A549 (cell line): Measurements from ENCODE around the gene FRMD4A. TPM values are rescaled to one million over a fixed set of nuclear protein-coding genes. Genes with fewer than 3 reads are reported as not detected.

Experiments used
- ATAC-seq, 2 experiments: fragments of 200-7000 bp in 1 of 2; fragments of >200 bp in 1 of 2; cut with Nextera tagmentation in 1 of 2; cut with Tn5 transposase in 1 of 2; 3 replicates each; pipeline versions ENCODE4 v1.8.0 to v1.9.1; 2018 to 2020; ENCODE audit warnings: mild to moderate bottlenecking in 1 of 2, moderate library complexity in 1 of 2
- CTCF ChIA-PET: fragments of 300-600 bp; sonication (Branson Sonifier 250); formaldehyde crosslinking; extraction: SDS; loops from one replicate; lab custom pipeline; 2021; ENCODE audit warnings: antibody characterized with exemption, inconsistent platforms; lab: Yijun Ruan, JAX
- POLR2A ChIA-PET: fragments of 350-600 bp; formaldehyde crosslinking; extraction: SDS; loops from one replicate; lab custom pipeline; 2021; ENCODE audit warnings: antibody characterized with exemption, inconsistent platforms; lab: Yijun Ruan, JAX
- DNase-seq, 2 experiments: peaks; one replicate each; pipeline versions ENCODE4 v3.0.0 to v3.0.0-alpha.2; 2011 to 2016; ENCODE audit warnings: low read depth in 1 of 2, low spot score in 1 of 2
- FAIRE-seq: peaks from 2 replicates; lab custom pipeline; 2011; peaks lifted over from hg19 to GRCh38; lab: Jason Lieb, UNC
- H3K27ac ChIP-seq, 2 experiments: fragments of >200 bp; sonication (Bioruptor Twin); formaldehyde crosslinking; 3 replicates each; pipeline ENCODE4 v1.5.1; 2016 to 2017
- H3K4me1 ChIP-seq: fragments of >200 bp; sonication (Bioruptor Twin); formaldehyde crosslinking; 3 replicates; pipeline ENCODE4 v1.6.1; 2016
- H3K4me2 ChIP-seq: fragments of >200 bp; sonication (Bioruptor Twin); formaldehyde crosslinking; 3 replicates; pipeline ENCODE4 v1.6.1; 2016
- H3K4me3 ChIP-seq: fragments of >200 bp; sonication (Bioruptor Twin); formaldehyde crosslinking; 3 replicates; pipeline ENCODE4 v1.5.1; 2016
- H3K9me3 ChIP-seq: fragments of >200 bp; sonication (Bioruptor Twin); formaldehyde crosslinking; 3 replicates; pipeline ENCODE4 v1.6.1; 2016
- CEBPB ChIP-seq, 2 experiments: fragments of >200 bp in 1 of 2; sonication (Bioruptor Twin) in 1 of 2; formaldehyde crosslinking in 1 of 2; IDR thresholded peaks; 2 replicates each; pipeline ENCODE4 v1.6.1; 2012 to 2016
- CHD4 ChIP-seq: fragments of 200-600 bp; sonication (generic); IDR thresholded peaks from 2 replicates; pipeline ENCODE4 v1.6.1; 2016; ENCODE audit warnings: antibody characterized with exemption, mild to moderate bottlenecking, borderline replicate concordance
- ESRRA ChIP-seq: fragments of 150-350 bp; IDR thresholded peaks from 2 replicates; pipeline ENCODE4 v1.6.1; 2014; ENCODE audit warnings: mild to moderate bottlenecking, low read length, borderline replicate concordance
- FOSB ChIP-seq: fragments of 250-450 bp; sonication (Bioruptor Pico); IDR thresholded peaks from 2 replicates; pipeline ENCODE4 v1.5.0; 2020; ENCODE audit warnings: mild to moderate bottlenecking, moderate library complexity
- FOXS1 ChIP-seq: fragments of 250-450 bp; sonication (Bioruptor Pico); IDR thresholded peaks from 2 replicates; pipeline ENCODE4 v1.5.0; 2020; ENCODE audit warnings: mild to moderate bottlenecking, moderate library complexity
- GATA3 ChIP-seq: IDR thresholded peaks from 2 replicates; pipeline ENCODE4 v1.6.1; 2012; ENCODE audit warnings: borderline replicate concordance
- HOXA7 ChIP-seq: fragments of 250-450 bp; sonication (Bioruptor Pico); IDR thresholded peaks from 2 replicates; pipeline ENCODE4 v1.5.0; 2020; ENCODE audit warnings: mild to moderate bottlenecking, moderate library complexity
- JUNB ChIP-seq: fragments of >200 bp; sonication (Bioruptor Twin); formaldehyde crosslinking; IDR thresholded peaks from 2 replicates; pipeline ENCODE4 v1.6.1; 2016
- KDM1A ChIP-seq: fragments of 200-600 bp; sonication (generic); IDR thresholded peaks from 2 replicates; pipeline ENCODE4 v1.6.1; 2016; ENCODE audit warnings: low read depth, mild to moderate bottlenecking
- MYC ChIP-seq: IDR thresholded peaks from 2 replicates; pipeline ENCODE4 v1.6.1; 2012; ENCODE audit warnings: mild to moderate bottlenecking, inconsistent platforms, low read length, improper control_type of control experiment, borderline replicate concordance
- RARB ChIP-seq: fragments of 250-450 bp; sonication (Bioruptor Pico); IDR thresholded peaks from 2 replicates; pipeline ENCODE4 v1.8.0; 2021; ENCODE audit warnings: mild to moderate bottlenecking, moderate library complexity
- RCOR1 ChIP-seq: fragments of 150-350 bp; IDR thresholded peaks from 2 replicates; pipeline ENCODE4 v1.6.1; 2014; ENCODE audit warnings: antibody characterized with exemption, low read length, low read depth
- RNF2 ChIP-seq: fragments of 200-600 bp; sonication (generic); IDR thresholded peaks from 2 replicates; pipeline ENCODE4 v1.6.1; 2016; ENCODE audit warnings: low read depth, mild to moderate bottlenecking, antibody characterized with exemption, moderate library complexity, borderline replicate concordance
- ZNF302 ChIP-seq: fragments of 250-450 bp; sonication (Bioruptor Pico); IDR thresholded peaks from 2 replicates; pipeline ENCODE4 v1.9.0; 2021; ENCODE audit warnings: inconsistent platforms, mild to moderate bottlenecking, moderate library complexity
- ZSCAN20 ChIP-seq: fragments of 250-450 bp; sonication (Bioruptor Pico); IDR thresholded peaks from 2 replicates; pipeline ENCODE4 v1.8.0; 2022; ENCODE audit warnings: mild to moderate bottlenecking, moderate library complexity
- WGBS: methylation state at CpG from one replicate; pipeline ENCODE4 v1.1.6; 2017; ENCODE audit errors: missing lambda C conversion rate; 5-methylcytosine and 5-hydroxymethylcytosine counted together
- polyA plus RNA-seq, 4 experiments: library from polyadenylated mRNA; depleted of rRNA in 3 of 4; stranded (reverse); fragments of >200 nt; fragmentation: RNase III in 1 of 4; extraction: RNeasy Plus Mini Kit Qiagen cat#74134 plus additional on column Dnase treatment in 1 of 4; gene quantifications; 2 replicates in 3 of 4; 3 replicates in 1 of 4; pipeline ENCODE4 v1.2.3, GENCODE V29; 2011 to 2017
- TF ChIP-seq, protein P1 (sequence below): fragments of >200 bp; sonication (Bioruptor Twin); formaldehyde crosslinking; IDR thresholded peaks from 3 replicates; pipeline ENCODE4 v1.5.1; 2016
- TF ChIP-seq, protein P2 (sequence below): fragments of >200 bp; sonication (Bioruptor Twin); formaldehyde crosslinking; IDR thresholded peaks from 2 replicates; pipeline ENCODE4 v1.6.1; 2016
- TF ChIP-seq, protein P3 (sequence below): IDR thresholded peaks from 2 replicates; pipeline ENCODE4 v1.6.1; 2012
- TF ChIP-seq, protein P4 (sequence below): fragments of 450-650 bp; IDR thresholded peaks from 2 replicates; pipeline ENCODE4 v1.6.1; 2014; ENCODE audit warnings: antibody characterized with exemption
- TF ChIP-seq, protein P5 (sequence below): fragments of 150-350 bp; IDR thresholded peaks from 2 replicates; pipeline ENCODE4 v1.6.1; 2014; ENCODE audit warnings: low read depth, mild to moderate bottlenecking, low read length
- TF ChIP-seq, protein P6 (sequence below): fragments of 200-600 bp; sonication (generic); IDR thresholded peaks from 2 replicates; pipeline ENCODE4 v1.6.1; 2016; ENCODE audit warnings: antibody characterized with exemption, mild to moderate bottlenecking, moderate library complexity

FRMD4A gene
- polyA plus RNA-seq, 2 of the 4 experiments (the other 2 are of a cell fraction) = 2.5 to 4.7 TPM

DNA sequence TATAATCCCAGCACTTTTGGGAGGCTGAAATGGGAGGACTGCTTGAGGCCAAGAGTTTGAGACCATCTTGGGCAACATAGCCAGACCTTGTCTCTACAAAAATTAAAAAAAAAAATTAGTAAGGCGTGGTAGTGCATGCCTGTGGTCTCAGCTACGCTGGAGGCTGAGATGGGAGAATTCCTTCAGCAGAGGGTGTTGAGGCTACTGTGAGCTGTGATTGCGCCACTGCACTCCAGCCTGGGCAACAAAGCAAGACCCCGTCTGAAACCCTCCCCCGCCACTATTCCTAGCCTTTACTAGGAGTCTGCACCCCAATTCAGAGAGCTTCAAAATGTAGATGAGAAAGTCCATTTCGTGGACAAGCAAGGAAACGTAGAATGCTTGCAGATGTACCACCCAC lies 648.8 kb downstream of the FRMD4A start:
- ATAC-seq = no peak
- no peak for DNase-seq
- Histone ChIP-seq H3K4me3 (no peak overlapping the region), H3K4me2 (no peak overlapping the region), H3K9me3 (no peaks in the 10 kb centered on the region), H3K27ac (no peak overlapping the region), H3K4me1 (peaks cover 3% of the 10 kb centered on the region; the same call in 1 of the 3 replicates)
- TF ChIP-seq FOSB (CRISPR knock-in tag) = no peak
- no peak for TF ChIP-seq FOXS1 (CRISPR knock-in tag)
- TF ChIP-seq ZNF302 (CRISPR knock-in tag) = no peak
- no peak for TF ChIP-seq GATA3
- POLR2A ChIA-PET = interaction anchor here (0.6 kb wide), 1 partner anchor 11 kb away, joined by 3 read pairs; no protein-coding TSS in a partner anchor
- 74% methylated on average over 7 of the region's 7 CpGs for WGBS
- CTCF ChIA-PET = interaction anchor here (2.7 kb wide), 1 partner anchor 12 kb away, joined by 8 read pairs; no protein-coding TSS in a partner anchor
- FAIRE-seq = no peak

DNA sequence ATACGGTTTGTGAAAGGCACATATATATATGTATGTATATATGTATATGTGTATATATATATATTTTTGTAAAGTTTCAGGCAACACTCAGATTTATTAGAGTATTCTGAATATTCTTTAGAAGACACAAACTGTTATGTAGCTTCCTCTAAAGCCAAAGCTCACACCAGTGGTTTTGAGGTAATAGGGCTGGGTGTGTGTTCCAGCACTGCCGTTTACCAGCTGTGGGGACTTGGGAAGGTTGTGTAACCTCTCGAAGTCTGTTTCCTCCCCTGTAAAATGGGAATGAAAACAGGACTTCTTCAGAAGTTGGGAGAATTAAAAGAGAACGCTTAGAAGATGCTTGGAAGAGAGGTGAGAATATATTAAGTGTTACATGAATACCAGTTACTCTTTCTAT lies 649.2 kb downstream of the FRMD4A start:
- H3K4me2 ChIP-seq = no peak overlapping the region
- CTCF ChIA-PET = interaction anchor here (2.7 kb wide), 1 partner anchor 13 kb away, joined by 8 read pairs; no protein-coding TSS in a partner anchor
- WGBS = 64% methylated on average over 4 of the region's 4 CpGs

DNA sequence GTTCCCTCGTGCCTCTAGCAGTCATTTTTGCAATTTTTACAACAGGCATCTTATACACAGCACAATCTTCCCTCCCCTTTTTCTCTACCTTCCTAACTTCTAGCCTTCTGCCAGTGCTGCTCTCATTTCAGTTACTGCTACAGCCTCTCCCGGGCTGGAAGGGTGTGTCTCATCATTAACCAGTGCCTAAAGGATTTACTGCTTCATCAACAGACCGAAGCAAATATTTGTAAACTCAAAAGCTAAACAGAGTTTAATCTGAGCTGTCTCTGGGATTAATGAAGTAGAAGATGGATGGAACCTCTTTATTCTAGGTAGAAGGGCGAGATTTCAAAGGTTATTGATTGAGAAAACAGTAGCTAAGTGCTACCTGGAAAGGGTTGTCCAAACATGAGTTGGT lies 649.6 kb downstream of the FRMD4A start:
- POLR2A ChIA-PET = no interaction called here
- no peak overlapping the region for H3K4me3 ChIP-seq
- 44% methylated on average over 4 of the region's 4 CpGs for WGBS
- no peak overlapping the region for H3K27ac ChIP-seq
- FAIRE-seq (no peak), DNase-seq (no peak), ATAC-seq (no peak)
- H3K4me2 ChIP-seq = no peak overlapping the region
- H3K9me3 ChIP-seq = no peaks in the 10 kb centered on the region
- H3K4me1 ChIP-seq = peaks cover 3% of the 10 kb centered on the region; the same call in 1 of the 3 replicates
- CTCF ChIA-PET = interaction anchor here (2.6 to 2.7 kb wide), 2 partner anchors 13 to 21 kb away, joined by 8 to 12 read pairs; no protein-coding TSS in a partner anchor
- TF ChIP-seq, protein P1, sequence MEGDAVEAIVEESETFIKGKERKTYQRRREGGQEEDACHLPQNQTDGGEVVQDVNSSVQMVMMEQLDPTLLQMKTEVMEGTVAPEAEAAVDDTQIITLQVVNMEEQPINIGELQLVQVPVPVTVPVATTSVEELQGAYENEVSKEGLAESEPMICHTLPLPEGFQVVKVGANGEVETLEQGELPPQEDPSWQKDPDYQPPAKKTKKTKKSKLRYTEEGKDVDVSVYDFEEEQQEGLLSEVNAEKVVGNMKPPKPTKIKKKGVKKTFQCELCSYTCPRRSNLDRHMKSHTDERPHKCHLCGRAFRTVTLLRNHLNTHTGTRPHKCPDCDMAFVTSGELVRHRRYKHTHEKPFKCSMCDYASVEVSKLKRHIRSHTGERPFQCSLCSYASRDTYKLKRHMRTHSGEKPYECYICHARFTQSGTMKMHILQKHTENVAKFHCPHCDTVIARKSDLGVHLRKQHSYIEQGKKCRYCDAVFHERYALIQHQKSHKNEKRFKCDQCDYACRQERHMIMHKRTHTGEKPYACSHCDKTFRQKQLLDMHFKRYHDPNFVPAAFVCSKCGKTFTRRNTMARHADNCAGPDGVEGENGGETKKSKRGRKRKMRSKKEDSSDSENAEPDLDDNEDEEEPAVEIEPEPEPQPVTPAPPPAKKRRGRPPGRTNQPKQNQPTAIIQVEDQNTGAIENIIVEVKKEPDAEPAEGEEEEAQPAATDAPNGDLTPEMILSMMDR = no peak
- TF ChIP-seq HOXA7 (no peak), ZSCAN20 (CRISPR knock-in tag) (no peak), JUNB (no peak), RCOR1 (no peak)
- TF ChIP-seq, protein P2, sequence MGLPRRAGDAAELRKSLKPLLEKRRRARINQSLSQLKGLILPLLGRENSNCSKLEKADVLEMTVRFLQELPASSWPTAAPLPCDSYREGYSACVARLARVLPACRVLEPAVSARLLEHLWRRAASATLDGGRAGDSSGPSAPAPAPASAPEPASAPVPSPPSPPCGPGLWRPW = no peak

More for the DNA sequence above, 649.2 kb downstream of the FRMD4A start:
- POLR2A ChIA-PET = interaction anchor here (0.6 kb wide), 1 partner anchor 11 kb away, joined by 3 read pairs; no protein-coding TSS in a partner anchor
- ATAC-seq (no peak), FAIRE-seq (no peak), DNase-seq (no peak)
- no peaks in the 10 kb centered on the region for H3K9me3 ChIP-seq
- TF ChIP-seq CEBPB (IDR thresholded peaks at IDR 0.05) (no peak), ESRRA (no peak), GATA3 (no peak), RNF2 (no peak), CHD4 (no peak), RARB (no peak), KDM1A (no peak), MYC (no peak)
- TF ChIP-seq, protein P3, sequence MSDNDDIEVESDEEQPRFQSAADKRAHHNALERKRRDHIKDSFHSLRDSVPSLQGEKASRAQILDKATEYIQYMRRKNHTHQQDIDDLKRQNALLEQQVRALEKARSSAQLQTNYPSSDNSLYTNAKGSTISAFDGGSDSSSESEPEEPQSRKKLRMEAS = no peak
- TF ChIP-seq, protein P4, sequence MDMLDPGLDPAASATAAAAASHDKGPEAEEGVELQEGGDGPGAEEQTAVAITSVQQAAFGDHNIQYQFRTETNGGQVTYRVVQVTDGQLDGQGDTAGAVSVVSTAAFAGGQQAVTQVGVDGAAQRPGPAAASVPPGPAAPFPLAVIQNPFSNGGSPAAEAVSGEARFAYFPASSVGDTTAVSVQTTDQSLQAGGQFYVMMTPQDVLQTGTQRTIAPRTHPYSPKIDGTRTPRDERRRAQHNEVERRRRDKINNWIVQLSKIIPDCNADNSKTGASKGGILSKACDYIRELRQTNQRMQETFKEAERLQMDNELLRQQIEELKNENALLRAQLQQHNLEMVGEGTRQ = no peak
- TF ChIP-seq, protein P5, sequence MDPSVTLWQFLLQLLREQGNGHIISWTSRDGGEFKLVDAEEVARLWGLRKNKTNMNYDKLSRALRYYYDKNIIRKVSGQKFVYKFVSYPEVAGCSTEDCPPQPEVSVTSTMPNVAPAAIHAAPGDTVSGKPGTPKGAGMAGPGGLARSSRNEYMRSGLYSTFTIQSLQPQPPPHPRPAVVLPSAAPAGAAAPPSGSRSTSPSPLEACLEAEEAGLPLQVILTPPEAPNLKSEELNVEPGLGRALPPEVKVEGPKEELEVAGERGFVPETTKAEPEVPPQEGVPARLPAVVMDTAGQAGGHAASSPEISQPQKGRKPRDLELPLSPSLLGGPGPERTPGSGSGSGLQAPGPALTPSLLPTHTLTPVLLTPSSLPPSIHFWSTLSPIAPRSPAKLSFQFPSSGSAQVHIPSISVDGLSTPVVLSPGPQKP = no peak
- TF ChIP-seq, protein P6, sequence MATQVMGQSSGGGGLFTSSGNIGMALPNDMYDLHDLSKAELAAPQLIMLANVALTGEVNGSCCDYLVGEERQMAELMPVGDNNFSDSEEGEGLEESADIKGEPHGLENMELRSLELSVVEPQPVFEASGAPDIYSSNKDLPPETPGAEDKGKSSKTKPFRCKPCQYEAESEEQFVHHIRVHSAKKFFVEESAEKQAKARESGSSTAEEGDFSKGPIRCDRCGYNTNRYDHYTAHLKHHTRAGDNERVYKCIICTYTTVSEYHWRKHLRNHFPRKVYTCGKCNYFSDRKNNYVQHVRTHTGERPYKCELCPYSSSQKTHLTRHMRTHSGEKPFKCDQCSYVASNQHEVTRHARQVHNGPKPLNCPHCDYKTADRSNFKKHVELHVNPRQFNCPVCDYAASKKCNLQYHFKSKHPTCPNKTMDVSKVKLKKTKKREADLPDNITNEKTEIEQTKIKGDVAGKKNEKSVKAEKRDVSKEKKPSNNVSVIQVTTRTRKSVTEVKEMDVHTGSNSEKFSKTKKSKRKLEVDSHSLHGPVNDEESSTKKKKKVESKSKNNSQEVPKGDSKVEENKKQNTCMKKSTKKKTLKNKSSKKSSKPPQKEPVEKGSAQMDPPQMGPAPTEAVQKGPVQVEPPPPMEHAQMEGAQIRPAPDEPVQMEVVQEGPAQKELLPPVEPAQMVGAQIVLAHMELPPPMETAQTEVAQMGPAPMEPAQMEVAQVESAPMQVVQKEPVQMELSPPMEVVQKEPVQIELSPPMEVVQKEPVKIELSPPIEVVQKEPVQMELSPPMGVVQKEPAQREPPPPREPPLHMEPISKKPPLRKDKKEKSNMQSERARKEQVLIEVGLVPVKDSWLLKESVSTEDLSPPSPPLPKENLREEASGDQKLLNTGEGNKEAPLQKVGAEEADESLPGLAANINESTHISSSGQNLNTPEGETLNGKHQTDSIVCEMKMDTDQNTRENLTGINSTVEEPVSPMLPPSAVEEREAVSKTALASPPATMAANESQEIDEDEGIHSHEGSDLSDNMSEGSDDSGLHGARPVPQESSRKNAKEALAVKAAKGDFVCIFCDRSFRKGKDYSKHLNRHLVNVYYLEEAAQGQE = no peak
- H3K27ac ChIP-seq = no peak overlapping the region
- H3K4me1 ChIP-seq = peaks cover 3% of the 10 kb centered on the region; the same call in 1 of the 3 replicates
- H3K4me3 ChIP-seq = no peak overlapping the region
